HepG2 (cell line): ENCODE data around the gene KRTAP5-6. TPM values are rescaled to one million over a fixed set of nuclear protein-coding genes. Genes with fewer than 3 reads are reported as not detected.

Source experiments
- BCL6 ChIP-seq: IDR thresholded peaks from 2 replicates; pipeline ENCODE4 v1.6.1; 2016; ENCODE audit warnings: missing genetic modification reagents, missing compliant biosample characterization
- CEBPG ChIP-seq: IDR thresholded peaks from 2 replicates; pipeline ENCODE4 v1.6.1; 2016
- ELF1 ChIP-seq: sonication (generic); formaldehyde crosslinking; IDR thresholded peaks from 2 replicates; pipeline ENCODE4 v1.4.0; 2020; ENCODE audit warnings: missing genetic modification reagents
- HIC2 ChIP-seq: sonication (generic); formaldehyde crosslinking; IDR thresholded peaks from 2 replicates; pipeline ENCODE4 v1.9.0; 2022; ENCODE audit warnings: low read depth, missing genetic modification reagents
- HNF4A ChIP-seq: sonication (generic); formaldehyde crosslinking; IDR thresholded peaks from 2 replicates; pipeline ENCODE4 v1.4.0; 2020; ENCODE audit warnings: missing genetic modification reagents
- HOXA5 ChIP-seq: sonication (generic); formaldehyde crosslinking; IDR thresholded peaks from 2 replicates; pipeline ENCODE4 v1.4.0; 2020; ENCODE audit warnings: missing genetic modification reagents
- HOXD1 ChIP-seq: sonication (generic); formaldehyde crosslinking; IDR thresholded peaks from 2 replicates; pipeline ENCODE4 v1.5.0; 2020; ENCODE audit warnings: missing genetic modification reagents
- PPARG ChIP-seq: conservative IDR thresholded peaks from 2 replicates; pipeline ENCODE4 v1.6.1; 2016; ENCODE audit warnings: missing biosample characterization, missing genetic modification reagents
- THAP11 ChIP-seq: IDR thresholded peaks from 2 replicates; pipeline ENCODE4 v1.6.1; 2016; ENCODE audit warnings: missing biosample characterization, missing genetic modification reagents
- TOPORS ChIP-seq: sonication (generic); formaldehyde crosslinking; IDR thresholded peaks from 2 replicates; pipeline ENCODE4 v1.8.0; 2023; ENCODE audit warnings: mild to moderate bottlenecking, missing genetic modification reagents
- ZFY ChIP-seq: sonication (generic); formaldehyde crosslinking; IDR thresholded peaks from 2 replicates; pipeline ENCODE4 v1.4.0; 2020; ENCODE audit warnings: missing genetic modification reagents
- ZNF225 ChIP-seq: sonication (generic); formaldehyde crosslinking; IDR thresholded peaks from 2 replicates; pipeline ENCODE4 v1.4.0; 2020; ENCODE audit warnings: mild to moderate bottlenecking, missing genetic modification reagents
- ZNF687 ChIP-seq: sonication (generic); formaldehyde crosslinking; IDR thresholded peaks from 2 replicates; pipeline ENCODE4 v1.5.1; 2020; ENCODE audit warnings: mild to moderate bottlenecking, missing genetic modification reagents, moderate library complexity
- ZNF768 ChIP-seq: sonication (generic); formaldehyde crosslinking; IDR thresholded peaks from 2 replicates; pipeline ENCODE4 v1.4.0; 2020; ENCODE audit warnings: missing genetic modification reagents
- ZNF788 ChIP-seq: sonication (generic); formaldehyde crosslinking; IDR thresholded peaks from 2 replicates; pipeline ENCODE4 v1.5.0; 2020; ENCODE audit warnings: mild to moderate bottlenecking, missing genetic modification reagents, borderline replicate concordance
- polyA plus RNA-seq, 8 experiments: library from polyadenylated mRNA; depleted of rRNA in 3 of 8; stranded (reverse) in 7 of 8; unstranded in 1 of 8; fragments of >200 nt; fragmentation: Illumina TruSeq in 4 of 8; extraction: Trizol in 4 of 8; gene quantifications; 2 replicates each; pipeline versions ENCODE4 v1.2.1 to v1.2.3, GENCODE V29; 2011 to 2016; ENCODE audit warnings: low read depth in 4 of 8, missing spikeins in 1 of 8, mixed read lengths in 1 of 8; ENCODE audit not compliant: insufficient read depth in 1 of 8
- total RNA-seq, 5 experiments: library from RNA; depleted of rRNA; stranded (reverse); fragments of >200 nt; fragmentation: Illumina TruSeq; extraction: Trizol; gene quantifications; 2 replicates each; pipeline ENCODE4 v1.2.3, GENCODE V29; 2016; ENCODE audit warnings: low read depth in 1 of 5
- TF ChIP-seq, protein P1 (sequence below): IDR thresholded peaks from 2 replicates; pipeline ENCODE4 v1.6.1; 2016; ENCODE audit warnings: missing genetic modification reagents, missing compliant biosample characterization
- TF ChIP-seq, protein P2 (sequence below): sonication (generic); formaldehyde crosslinking; IDR thresholded peaks from 2 replicates; pipeline ENCODE4 v1.8.0; 2022; ENCODE audit warnings: missing genetic modification reagents, mild to moderate bottlenecking, borderline replicate concordance
- TF ChIP-seq, protein P3 (sequence below): sonication (generic); formaldehyde crosslinking; IDR thresholded peaks from 2 replicates; pipeline ENCODE4 v1.4.0; 2020; ENCODE audit warnings: missing genetic modification reagents, mild to moderate bottlenecking, borderline replicate concordance

Gene KRTAP5-6
- total and polyA plus RNA-seq, 2 of the 13 experiments (the other 11 are each of a cell fraction or from before 2014, with no cell fraction given) = not detected

GRCh38 chr11:1661454-1662269 is 35.3 kb upstream of the KRTAP5-6 start (continued):
- TF ChIP-seq HIC2 (CRISPR knock-in tag) (peak; percentile 81; the same call in 1 of the 2 replicates), THAP11 (CRISPR knock-in tag) (peak; percentile 58; the same call in 1 of the 2 replicates), CEBPG (CRISPR knock-in tag) (peak; percentile 55), HOXD1 (peak; percentile 89), ZNF225 (CRISPR knock-in tag) (peak; percentile 64; the same call in 1 of the 2 replicates), ZFY (peak; percentile 46), ZNF768 (CRISPR knock-in tag) (peak; percentile 84), ZNF687 (peak; percentile 88), BCL6 (peak; percentile 80), TOPORS (CRISPR knock-in tag) (0 out of 2 replicates have a peak, but pooled peaks have one; percentile 37), HNF4A (CRISPR knock-in tag) (peak; percentile 96), ZNF788 (CRISPR knock-in tag) (peak; percentile 42; the same call in 1 of the 2 replicates), HOXA5 (CRISPR knock-in tag) (peak; percentile 77; the same call in 1 of the 2 replicates), PPARG (0 out of 2 replicates have a peak, but pooled peaks have one; percentile 36), ELF1 (peak; percentile 38; the same call in 1 of the 2 replicates)
- TF ChIP-seq, protein P1, sequence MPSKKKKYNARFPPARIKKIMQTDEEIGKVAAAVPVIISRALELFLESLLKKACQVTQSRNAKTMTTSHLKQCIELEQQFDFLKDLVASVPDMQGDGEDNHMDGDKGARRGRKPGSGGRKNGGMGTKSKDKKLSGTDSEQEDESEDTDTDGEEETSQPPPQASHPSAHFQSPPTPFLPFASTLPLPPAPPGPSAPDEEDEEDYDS (CRISPR knock-in tag) = peak; percentile 87
- TF ChIP-seq, protein P2, sequence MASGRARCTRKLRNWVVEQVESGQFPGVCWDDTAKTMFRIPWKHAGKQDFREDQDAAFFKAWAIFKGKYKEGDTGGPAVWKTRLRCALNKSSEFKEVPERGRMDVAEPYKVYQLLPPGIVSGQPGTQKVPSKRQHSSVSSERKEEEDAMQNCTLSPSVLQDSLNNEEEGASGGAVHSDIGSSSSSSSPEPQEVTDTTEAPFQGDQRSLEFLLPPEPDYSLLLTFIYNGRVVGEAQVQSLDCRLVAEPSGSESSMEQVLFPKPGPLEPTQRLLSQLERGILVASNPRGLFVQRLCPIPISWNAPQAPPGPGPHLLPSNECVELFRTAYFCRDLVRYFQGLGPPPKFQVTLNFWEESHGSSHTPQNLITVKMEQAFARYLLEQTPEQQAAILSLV (CRISPR knock-in tag) = 0 out of 2 replicates have a peak, but pooled peaks have one; percentile 41
- TF ChIP-seq, protein P3, sequence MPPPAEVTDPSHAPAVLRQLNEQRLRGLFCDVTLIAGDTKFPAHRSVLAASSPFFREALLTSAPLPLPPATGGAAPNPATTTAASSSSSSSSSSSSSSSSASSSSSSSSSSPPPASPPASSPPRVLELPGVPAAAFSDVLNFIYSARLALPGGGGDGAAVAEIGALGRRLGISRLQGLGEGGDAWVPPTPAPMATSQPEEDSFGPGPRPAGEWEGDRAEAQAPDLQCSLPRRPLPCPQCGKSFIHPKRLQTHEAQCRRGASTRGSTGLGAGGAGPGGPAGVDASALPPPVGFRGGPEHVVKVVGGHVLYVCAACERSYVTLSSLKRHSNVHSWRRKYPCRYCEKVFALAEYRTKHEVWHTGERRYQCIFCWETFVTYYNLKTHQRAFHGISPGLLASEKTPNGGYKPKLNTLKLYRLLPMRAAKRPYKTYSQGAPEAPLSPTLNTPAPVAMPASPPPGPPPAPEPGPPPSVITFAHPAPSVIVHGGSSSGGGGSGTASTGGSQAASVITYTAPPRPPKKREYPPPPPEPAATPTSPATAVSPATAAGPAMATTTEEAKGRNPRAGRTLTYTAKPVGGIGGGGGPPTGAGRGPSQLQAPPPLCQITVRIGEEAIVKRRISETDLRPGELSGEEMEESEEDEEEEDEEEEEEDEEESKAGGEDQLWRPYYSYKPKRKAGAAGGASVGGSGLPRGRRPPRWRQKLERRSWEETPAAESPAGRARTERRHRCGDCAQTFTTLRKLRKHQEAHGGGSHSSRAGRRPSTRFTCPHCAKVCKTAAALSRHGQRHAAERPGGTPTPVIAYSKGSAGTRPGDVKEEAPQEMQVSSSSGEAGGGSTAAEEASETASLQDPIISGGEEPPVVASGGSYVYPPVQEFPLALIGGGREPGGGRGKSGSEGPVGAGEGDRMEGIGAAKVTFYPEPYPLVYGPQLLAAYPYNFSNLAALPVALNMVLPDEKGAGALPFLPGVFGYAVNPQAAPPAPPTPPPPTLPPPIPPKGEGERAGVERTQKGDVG (CRISPR knock-in tag) = peak; percentile 91
